ENCODE data around the gene KCNK3.
"Not testable (repeated sequence)": the region's sequence is repeated elsewhere in the genome, so short reads cannot be mapped to it uniquely, and the experiment has no call there.

Gene KCNK3

DNA sequence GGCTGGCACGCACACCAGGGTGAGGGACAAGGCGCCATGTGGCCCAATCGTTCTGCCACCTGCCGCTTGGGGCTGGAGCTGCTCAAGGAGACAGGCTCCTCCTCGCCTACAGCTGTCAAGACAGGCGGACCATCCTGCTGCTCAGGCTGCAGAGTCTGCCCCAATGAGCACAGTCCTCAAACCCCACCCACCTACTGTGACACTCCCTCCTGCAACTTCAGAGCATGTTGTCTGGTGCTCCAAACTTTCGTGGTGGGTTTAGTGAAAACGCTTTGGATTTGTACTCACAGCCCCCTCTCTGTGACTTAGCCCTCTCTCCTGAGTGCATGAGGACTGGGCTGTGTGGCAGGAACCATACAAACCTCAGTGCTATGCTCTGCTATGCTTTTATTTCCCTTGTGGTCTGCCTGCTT lies 48.4 kb downstream of the KCNK3 start:
- Mint-ChIP-seq H3K27ac (no peak overlapping the region), H3K9me3 (no peaks in the 10 kb centered on the region), H3K27me3 (no peaks in the 10 kb centered on the region), H3K4me1 (peaks cover 4% of the 10 kb centered on the region), H3K36me3 (no peaks in the 10 kb centered on the region), H3K4me3 (no peak overlapping the region)

DNA sequence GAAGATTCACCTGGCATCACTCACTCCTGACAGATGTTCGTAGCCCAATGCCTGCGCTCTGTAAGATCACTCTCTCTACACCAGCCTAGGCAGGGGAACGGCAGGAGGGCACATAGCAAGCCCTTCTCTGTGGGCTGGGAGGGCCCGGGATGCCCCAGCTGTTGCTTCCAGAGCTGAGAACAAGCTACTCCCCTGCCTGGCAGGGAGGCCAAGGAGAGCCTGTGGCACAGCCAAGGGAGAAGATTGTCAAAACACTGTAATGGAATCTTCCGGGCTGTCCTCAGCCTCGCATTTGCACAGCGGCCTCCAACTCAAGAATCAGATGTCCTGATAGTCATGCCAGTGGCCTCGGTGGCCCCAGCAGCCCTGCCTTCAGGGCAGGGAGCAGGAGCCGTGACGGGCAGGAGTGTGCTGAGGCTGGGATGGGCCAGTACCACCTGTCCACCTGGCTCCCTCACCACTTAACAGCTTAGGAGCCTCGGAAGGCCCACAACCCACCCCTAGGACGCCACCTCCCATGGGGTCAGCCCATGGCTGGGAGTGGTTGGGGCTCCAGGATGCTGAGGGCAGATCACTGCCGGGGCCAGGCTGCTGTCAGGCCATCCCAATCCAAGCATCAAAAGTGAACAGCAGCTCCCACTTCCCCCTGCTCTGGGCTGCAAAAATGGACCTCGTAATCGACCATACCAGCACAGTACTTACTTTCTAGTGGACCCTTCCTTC lies 49.7 kb downstream of the KCNK3 start:
- no peaks in the 10 kb centered on the region for H3K9me3 Mint-ChIP-seq
- H3K27ac Mint-ChIP-seq, result no peak overlapping the region
- H3K36me3 Mint-ChIP-seq, result no peaks in the 10 kb centered on the region
- H3K27me3 Mint-ChIP-seq, result no peaks in the 10 kb centered on the region
- no peak overlapping the region for H3K4me3 Mint-ChIP-seq
- H3K4me1 Mint-ChIP-seq, result peaks cover 4% of the 10 kb centered on the region

DNA sequence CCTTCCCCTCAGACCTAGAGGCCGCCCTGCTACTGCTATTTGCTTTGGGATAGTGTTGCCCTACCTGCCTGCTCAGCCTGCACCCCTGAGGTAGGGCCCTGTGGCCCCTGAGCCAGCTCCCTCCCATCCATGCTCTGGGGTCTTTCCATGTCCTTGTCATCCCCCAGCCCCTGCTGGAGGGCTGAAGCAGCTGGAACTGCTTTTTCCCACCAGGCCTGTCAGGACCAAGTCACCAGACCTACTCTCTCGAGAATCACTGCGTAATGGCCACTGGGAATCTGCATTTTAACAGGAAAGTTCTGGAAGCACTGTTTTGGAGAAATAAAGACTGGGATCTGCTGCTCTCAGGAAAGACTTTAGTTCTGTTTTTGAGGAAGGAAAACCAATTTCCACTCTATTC lies 51.3 kb downstream of the KCNK3 start:
- Mint-ChIP-seq H3K27me3 (no peaks in the 10 kb centered on the region), H3K9me3 (no peaks in the 10 kb centered on the region), H3K36me3 (no peaks in the 10 kb centered on the region), H3K4me1 (peaks cover 4% of the 10 kb centered on the region), H3K4me3 (no peak overlapping the region), H3K27ac (no peak overlapping the region)

DNA sequence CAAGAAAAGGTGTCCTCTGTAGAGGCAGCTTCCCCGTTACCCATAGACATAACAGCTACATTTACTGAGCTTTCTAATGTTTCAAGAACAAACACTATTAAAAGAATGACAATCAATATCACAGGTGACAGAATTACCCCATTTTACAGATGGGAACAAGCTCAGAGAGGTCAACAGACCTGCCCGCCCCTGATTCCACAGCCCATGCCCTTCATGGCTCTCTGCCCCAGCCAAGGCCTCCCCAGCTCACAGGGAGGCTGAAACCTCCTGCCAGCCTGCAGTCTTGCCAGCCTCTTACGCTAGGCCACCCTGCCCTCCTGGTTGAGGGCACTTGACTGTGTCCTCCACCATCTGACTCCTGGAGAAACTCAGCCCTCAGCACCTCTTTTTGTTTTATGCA lies 52.4 kb downstream of the KCNK3 start:
- no peaks in the 10 kb centered on the region for H3K9me3 Mint-ChIP-seq
- H3K27me3 Mint-ChIP-seq, result no peaks in the 10 kb centered on the region
- H3K36me3 Mint-ChIP-seq, result no peaks in the 10 kb centered on the region
- peaks cover 4% of the 10 kb centered on the region for H3K4me1 Mint-ChIP-seq
- H3K27ac Mint-ChIP-seq, result no peak overlapping the region
- H3K4me3 Mint-ChIP-seq, result no peak overlapping the region

DNA sequence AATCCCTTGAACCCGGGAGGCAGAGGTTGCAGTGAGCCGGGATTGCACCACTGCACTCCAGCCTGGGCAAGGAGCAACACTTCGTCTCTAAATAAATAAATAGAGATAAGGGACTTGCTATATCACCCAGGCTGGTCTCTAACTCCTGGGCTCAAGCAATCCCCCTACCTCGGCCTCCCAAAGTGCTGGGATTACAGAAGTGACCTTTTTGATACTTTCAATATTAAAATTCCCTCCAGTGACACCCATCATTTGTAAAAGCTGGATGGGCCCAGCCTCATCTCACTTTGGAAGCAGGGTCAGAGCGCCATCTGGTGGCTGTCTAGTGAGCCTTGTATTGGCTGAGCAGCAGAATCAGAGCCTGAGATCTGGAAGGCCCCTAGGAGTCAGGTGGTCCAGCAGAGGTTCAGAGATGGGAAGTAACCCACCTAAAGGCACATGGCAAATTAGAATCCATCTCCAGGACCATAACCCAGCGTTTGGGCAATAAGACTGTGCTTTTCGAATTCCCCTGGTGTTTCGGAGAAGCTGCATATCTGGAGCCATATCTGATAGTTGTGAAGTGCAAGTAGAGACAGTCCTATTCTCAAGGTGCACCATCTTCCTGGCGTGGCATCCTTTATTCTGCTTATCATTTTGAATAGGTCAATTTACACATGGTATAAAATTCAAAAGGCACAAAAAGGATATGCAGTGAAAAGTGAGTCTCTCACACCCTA lies 53.2 kb downstream of the KCNK3 start:
- no peaks in the 10 kb centered on the region for H3K9me3 Mint-ChIP-seq
- H3K27ac Mint-ChIP-seq, result no peak overlapping the region
- H3K27me3 Mint-ChIP-seq, result no peaks in the 10 kb centered on the region
- peaks cover 1% of the 10 kb centered on the region for H3K4me1 Mint-ChIP-seq
- no peak overlapping the region for H3K4me3 Mint-ChIP-seq
- no peaks in the 10 kb centered on the region for H3K36me3 Mint-ChIP-seq

DNA sequence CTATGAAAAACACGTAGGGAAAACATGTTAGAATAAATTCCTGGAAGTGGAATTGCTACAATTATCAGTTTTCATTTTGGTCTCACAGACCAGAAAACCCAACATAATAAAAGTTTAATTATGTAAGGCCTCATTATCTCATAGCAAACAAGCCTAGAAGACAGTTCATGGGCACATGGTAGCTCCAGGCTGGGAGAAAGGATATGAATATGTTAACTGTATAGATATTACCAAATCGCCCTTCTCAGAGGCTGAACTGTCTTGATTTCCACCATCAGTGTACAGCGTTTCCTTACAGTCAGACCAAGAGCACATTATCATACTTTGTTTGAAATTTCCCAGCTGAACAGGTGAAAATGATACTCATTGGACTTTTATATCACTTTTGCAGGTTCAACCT lies 54.4 kb downstream of the KCNK3 start:
- Mint-ChIP-seq H3K9me3 (no peaks in the 10 kb centered on the region), H3K4me3 (no peak overlapping the region), H3K27me3 (no peaks in the 10 kb centered on the region), H3K4me1 (no peaks in the 10 kb centered on the region), H3K36me3 (peaks cover 1% of the 10 kb centered on the region), H3K27ac (no peak overlapping the region)

DNA sequence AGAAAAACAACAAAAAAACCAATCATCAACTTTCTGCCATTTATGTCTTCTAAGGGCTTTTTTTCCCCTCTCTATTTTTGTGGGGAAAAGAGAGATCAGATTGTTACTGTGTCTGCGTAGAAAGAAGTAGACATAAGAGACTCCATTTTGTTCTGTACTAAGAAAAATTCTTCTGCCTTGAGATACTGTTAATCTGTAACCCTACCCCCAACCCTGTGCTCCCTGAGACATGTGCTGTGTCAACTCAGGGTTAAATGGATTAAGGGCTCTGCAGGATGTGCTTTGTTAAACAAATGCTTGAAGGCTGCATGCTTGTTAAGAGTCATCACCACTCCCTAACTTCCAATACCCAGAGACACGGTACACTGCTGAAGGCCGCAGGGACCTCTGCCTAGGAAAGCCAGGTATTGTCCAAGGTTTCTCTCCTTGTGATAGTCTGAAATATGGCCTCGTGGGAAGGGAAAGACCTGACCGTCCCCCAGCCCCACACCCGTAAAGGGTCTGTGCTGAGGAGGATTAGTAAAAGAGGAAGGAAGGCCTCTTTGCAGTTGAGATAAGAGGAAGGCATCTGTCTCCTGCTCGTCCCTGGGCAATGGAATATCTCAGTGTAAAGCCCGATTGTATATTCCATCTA lies 57.4 kb downstream of the KCNK3 start:
- not testable (repeated sequence) for H3K9me3 Mint-ChIP-seq, H3K4me1 Mint-ChIP-seq, H3K27ac Mint-ChIP-seq, H3K27me3 Mint-ChIP-seq, H3K4me3 Mint-ChIP-seq, H3K36me3 Mint-ChIP-seq

DNA sequence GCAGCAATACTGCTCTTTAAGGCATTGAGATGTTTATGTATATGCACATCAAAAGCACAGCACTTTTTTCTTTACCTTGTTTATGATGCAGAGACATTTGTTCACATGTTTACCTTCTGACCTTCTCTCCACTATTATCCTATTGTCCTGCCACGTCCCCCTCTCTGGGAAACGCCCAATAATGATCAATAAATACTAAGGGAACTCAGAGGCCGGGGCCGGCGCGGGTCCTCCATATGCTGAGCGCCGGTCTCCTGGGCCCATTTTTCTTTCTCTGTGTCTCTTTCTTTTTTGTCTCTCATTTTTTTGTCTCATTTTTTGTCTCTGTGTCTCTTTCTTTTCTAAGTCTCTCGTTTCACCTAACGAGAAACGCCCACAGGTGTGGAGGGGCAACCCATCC lies 57.9 kb downstream of the KCNK3 start:
- H3K27ac Mint-ChIP-seq, H3K27me3 Mint-ChIP-seq, H3K9me3 Mint-ChIP-seq, H3K4me1 Mint-ChIP-seq, H3K4me3 Mint-ChIP-seq, H3K36me3 Mint-ChIP-seq: not testable (repeated sequence)

DNA sequence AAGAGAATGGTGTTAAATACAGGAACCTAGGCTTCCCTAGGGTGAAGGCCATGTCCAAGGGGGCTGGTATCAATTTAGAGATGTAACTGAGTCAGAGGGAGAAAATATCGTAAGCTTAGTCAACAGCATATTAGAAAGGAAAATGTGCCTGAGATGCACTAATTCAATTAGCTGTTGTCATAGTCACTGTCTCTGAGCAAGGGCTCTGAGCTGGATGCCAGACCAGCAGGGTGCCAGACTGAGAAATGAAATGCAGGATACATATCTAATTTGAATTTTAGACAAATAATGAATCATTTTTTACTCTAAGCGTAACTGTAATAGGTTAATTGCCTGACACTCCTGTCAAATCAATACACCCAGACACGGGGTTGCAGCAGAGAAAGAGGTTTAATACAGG lies 60.1 kb downstream of the KCNK3 start:
- Mint-ChIP-seq H3K27ac (no peak overlapping the region), H3K27me3 (no peaks in the 10 kb centered on the region), H3K4me1 (no peaks in the 10 kb centered on the region), H3K4me3 (no peak overlapping the region), H3K9me3 (no peaks in the 10 kb centered on the region), H3K36me3 (peaks cover 1% of the 10 kb centered on the region)

DNA sequence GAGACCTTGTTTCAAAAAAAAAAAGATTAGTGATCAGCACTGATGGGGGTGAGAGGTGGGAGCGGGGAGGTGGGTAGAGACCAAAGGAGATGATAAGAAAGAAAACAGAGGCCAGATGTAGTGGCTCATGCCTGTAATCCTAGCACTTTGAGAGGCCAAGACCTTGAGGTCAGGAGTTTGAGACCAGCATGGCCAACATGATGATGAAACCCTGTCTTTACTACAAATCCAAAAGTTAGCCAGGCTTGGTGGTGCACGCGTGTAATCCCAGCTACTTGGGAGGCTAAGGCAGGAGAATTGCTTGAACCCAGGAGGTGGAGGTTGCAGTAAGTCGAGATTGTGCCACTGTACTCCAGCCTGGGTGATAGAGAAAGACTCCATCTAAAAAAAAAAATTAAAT lies 62.0 kb downstream of the KCNK3 start:
- no peaks in the 10 kb centered on the region for H3K4me1 Mint-ChIP-seq
- no peak overlapping the region for H3K4me3 Mint-ChIP-seq
- H3K27me3 Mint-ChIP-seq, result no peaks in the 10 kb centered on the region
- no peak overlapping the region for H3K27ac Mint-ChIP-seq
- no peaks in the 10 kb centered on the region for H3K9me3 Mint-ChIP-seq
- peaks cover 1% of the 10 kb centered on the region for H3K36me3 Mint-ChIP-seq

DNA sequence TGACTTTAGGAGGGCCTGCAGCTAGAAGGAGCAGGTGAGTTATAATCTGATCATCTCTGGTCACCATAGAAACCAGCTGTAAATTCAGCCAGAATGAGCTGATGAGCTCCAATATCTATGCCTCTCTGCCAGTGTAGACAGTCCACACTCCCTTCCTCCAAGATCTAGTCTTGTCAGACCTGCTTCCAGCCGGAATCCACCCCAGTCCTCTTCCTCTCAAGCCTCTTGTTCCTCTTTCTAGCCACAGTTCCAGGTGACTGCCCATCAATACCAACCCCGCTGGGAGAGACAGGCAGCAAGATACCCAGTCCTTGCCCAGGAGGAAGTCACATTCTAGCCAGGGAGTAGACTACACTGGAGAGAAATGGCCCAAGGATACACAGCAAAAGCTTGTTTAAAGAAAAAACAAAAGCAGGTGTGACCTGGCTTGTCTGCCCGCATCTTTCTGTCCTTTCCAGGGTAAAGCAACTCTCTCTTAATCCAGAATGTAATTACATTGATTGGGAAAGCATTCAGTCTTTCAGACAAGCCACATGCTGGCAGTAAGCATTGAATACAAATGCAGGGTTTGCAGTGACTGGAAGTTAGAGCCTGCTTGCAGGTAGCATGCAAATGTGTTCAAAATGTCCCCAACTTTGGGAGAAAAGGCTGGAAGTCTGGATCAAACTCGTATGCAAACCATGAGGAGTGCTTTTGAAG lies 62.6 kb downstream of the KCNK3 start:
- Mint-ChIP-seq H3K27me3 (no peaks in the 10 kb centered on the region), H3K4me1 (no peaks in the 10 kb centered on the region), H3K36me3 (peaks cover 1% of the 10 kb centered on the region), H3K9me3 (no peaks in the 10 kb centered on the region), H3K27ac (no peak overlapping the region), H3K4me3 (no peak overlapping the region)

DNA sequence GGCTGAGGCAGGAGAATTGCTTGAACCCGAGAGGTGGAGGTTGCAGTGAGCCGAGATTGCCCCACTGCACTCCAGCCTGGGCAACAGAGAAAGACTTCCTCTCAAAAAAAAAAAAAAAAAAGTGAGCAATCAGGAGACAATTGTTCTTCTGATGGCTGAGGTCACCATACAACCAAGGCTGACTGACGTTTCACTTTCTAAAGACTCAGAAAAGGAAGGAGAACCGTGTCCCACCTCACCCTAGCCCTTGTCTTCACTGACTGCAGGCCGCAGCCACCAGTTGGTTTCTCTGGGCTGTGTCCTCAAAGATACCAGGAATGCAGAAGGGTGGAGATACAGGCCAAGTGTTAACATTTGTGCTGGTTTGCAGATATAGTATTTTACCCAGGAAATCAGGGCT lies 63.8 kb downstream of the KCNK3 start:
- Mint-ChIP-seq H3K4me1 (no peaks in the 10 kb centered on the region), H3K4me3 (no peak overlapping the region), H3K36me3 (no peaks in the 10 kb centered on the region), H3K27me3 (no peaks in the 10 kb centered on the region), H3K9me3 (no peaks in the 10 kb centered on the region), H3K27ac (no peak overlapping the region)

DNA sequence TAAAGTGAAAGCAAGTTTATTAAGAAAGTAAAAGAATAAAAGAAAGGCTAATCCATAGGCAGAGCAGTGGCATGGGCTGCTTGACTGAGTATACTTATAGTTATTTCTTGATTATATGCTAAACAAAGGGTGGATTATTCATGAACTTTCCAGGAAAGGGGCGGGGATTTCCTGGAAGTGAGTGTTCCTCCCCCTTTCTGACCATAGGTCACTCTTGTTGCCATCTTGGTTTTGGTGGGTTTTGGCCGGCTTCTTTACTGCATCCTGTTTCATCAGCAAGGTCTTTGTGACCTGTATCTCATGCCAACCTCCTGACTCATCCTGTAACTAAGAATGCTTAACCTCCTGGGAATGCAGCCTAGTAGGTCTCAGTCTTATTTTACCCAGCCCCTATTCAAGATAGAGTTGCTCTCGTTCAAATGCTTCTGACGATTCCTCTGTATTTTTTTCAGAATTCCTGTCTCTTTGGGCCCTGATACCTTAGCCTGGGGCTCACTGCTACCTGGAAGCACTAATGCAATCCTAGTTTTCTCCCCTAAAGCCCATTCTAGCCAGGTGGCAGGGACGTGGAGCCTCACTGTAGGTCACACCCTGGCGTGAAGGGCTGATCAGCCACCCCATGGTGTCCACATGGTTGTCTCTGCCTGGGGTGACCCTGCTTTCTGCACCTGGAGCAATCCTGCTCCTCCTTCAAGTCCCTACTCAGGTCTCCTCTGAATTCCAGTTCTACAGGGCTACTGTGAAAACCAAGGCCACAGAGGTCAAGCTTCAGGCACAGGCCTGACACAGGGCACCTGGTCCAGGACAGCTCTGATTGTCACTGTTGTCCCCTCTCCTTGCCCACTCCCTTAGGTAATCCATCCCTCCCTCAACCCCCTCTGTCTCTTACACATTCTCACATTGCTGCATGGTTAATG lies 65.6 kb downstream of the KCNK3 start:
- Mint-ChIP-seq H3K9me3 (no peaks in the 10 kb centered on the region), H3K27ac (no peak overlapping the region), H3K27me3 (no peaks in the 10 kb centered on the region), H3K36me3 (no peaks in the 10 kb centered on the region), H3K4me1 (no peaks in the 10 kb centered on the region), H3K4me3 (no peak overlapping the region)

DNA sequence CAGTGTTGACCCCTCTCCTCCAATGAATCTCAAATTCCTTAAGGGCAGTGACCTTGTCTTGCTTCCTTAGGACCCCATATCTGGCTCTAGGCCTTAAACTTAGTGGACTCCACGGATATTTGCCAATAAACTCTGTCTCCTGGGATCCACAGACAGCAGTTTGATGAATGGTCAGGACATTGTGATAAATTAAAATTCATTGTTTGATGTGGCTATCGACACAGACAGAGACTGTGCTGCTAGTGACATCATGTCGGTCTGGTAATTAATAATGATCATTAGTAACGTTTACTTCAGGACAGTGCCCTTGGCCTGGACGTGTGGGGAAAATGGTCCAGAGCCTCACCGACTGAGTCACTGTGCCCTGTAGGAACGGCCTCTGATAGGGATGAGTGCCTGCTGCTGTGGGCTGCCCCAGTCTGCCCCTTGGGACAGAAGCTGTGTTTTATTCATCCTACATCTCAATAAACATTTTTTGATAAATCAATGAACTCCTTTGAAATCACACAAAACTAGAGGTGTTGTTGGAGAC lies 66.3 kb downstream of the KCNK3 start:
- H3K36me3 Mint-ChIP-seq, result no peaks in the 10 kb centered on the region
- no peak overlapping the region for H3K4me3 Mint-ChIP-seq
- H3K27ac Mint-ChIP-seq, result no peak overlapping the region
- H3K4me1 Mint-ChIP-seq, result no peaks in the 10 kb centered on the region
- H3K9me3 Mint-ChIP-seq, result no peaks in the 10 kb centered on the region
- no peaks in the 10 kb centered on the region for H3K27me3 Mint-ChIP-seq

DNA sequence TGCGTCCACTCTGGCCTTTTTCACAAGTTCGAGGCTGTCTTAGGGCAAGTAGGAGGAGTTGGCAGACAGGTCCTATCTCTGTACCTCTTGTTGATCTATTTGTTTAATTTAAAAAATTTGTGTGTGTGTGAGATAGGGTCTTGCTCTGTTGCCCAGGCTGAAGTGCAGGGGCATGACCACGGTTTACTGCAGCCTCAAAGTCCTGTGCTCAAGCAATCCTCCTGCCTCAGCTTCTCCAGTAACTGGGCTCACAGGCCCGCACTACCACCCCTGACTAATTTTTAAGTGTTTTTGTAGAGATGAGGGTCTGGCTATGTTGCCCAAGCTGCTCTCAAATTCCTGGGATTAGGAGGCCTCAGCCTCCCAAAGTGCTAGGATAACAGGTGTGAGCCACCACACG lies 67.3 kb downstream of the KCNK3 start:
- Mint-ChIP-seq H3K4me3 (no peak overlapping the region), H3K9me3 (no peaks in the 10 kb centered on the region), H3K27ac (peak overlapping the region; percentile 38), H3K4me1 (peaks cover 4% of the 10 kb centered on the region), H3K36me3 (no peaks in the 10 kb centered on the region), H3K27me3 (no peaks in the 10 kb centered on the region)
